ENCODE results near the gene ZNF385C. TPM values are rescaled to one million over a fixed set of nuclear protein-coding genes. Genes with fewer than 3 reads are reported as not detected.

Gene ZNF385C
- total RNA-seq, 2 donors from 2014 or later = 2.3 to 11.8 TPM

DNA sequence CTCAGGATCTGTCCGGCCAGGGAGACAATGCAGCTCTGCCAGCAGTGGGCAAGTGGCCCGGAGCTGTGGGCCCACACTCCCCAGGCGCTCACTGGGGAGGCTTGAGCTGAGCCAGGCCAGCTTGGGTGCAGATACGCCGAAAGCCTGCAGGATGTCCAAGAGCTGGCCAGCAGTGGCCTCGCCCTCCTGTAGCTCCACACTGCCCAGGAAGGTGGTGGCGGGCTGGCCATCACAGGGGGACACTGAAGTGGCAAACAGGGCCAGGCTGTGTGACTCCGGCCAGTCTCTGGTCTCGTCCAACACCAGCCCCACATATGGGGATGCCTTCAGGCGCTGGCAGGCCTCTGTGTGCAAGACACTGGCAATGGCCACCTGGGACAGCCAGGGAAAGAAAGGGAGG, 57.5 kb downstream of the ZNF385C start:
- Histone ChIP-seq H3K4me1 (replicated peaks) (no peaks in the 10 kb centered on the region), H3K36me3 (no peaks in the 10 kb centered on the region), H3K27ac (no peak overlapping the region), H3K4me3 (no peak overlapping the region), H3K9me3 (no peaks in the 10 kb centered on the region), H3K27me3 (replicated peaks; ENCODE audit: insufficient read depth) (no peaks in the 10 kb centered on the region)
- intact Hi-C loops (cut with DNase I) = no loop called here
- WGBS = 92% methylated on average over 9 of the region's 10 CpGs
- DNase-seq (ENCODE audit: low spot score) = no peak
- TF ChIP-seq, protein P1, sequence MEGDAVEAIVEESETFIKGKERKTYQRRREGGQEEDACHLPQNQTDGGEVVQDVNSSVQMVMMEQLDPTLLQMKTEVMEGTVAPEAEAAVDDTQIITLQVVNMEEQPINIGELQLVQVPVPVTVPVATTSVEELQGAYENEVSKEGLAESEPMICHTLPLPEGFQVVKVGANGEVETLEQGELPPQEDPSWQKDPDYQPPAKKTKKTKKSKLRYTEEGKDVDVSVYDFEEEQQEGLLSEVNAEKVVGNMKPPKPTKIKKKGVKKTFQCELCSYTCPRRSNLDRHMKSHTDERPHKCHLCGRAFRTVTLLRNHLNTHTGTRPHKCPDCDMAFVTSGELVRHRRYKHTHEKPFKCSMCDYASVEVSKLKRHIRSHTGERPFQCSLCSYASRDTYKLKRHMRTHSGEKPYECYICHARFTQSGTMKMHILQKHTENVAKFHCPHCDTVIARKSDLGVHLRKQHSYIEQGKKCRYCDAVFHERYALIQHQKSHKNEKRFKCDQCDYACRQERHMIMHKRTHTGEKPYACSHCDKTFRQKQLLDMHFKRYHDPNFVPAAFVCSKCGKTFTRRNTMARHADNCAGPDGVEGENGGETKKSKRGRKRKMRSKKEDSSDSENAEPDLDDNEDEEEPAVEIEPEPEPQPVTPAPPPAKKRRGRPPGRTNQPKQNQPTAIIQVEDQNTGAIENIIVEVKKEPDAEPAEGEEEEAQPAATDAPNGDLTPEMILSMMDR (IDR thresholded peaks at IDR 0.05) = no peak
- TF ChIP-seq POLR2AphosphoS5 (IDR thresholded peaks at IDR 0.05) = no peak
- TF ChIP-seq POLR2A (IDR thresholded peaks at IDR 0.05) = no peak

DNA sequence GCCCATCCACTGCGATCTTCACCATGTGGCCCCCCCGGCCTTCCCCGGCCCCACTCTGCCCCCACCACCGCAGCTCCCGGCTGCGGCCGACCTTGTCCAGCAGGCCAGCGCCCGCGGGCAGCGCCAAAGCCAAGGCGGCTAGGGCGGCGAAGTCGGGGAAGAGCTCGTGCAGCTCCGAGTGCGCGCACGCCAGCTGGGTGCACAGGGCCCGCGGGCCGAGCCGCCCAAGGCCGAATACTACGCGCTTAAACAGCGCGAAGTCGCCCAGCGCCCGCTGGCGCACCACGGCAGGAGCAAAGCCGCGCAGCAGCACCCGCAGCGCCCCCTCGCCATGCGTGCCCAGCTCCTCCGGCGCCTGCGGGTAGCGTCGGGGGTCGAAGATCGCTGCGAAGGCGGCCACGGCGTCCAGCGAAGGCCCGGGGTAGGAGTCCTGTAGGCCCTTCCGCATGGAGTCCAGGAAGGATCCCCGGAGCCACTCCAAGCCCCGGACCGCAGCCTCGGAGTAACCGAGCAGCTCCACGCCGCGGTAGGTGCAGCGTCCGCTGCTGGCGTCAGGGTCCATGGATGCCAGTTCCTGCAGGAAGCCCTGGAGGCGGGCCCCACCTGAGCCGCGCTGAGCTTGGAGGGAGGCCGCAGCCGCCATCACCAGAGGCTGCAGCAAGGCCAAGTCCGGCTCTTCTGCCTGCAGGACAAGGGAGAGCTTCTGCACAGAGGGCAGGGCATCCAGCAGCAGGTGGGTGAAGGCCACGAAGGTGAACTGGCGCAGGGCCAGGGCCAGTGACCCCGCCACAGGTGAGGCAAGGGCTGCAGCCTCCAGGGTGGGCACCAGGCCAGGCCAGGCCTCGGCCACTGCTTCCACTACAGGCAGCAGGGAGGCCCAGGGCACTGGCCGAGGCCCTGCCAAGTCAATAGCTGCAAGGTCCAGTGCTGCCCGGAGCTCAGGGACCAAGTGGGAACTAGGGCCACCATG, 58.2 kb downstream of the ZNF385C start:
- H3K36me3 ChIP-seq = no peaks in the 10 kb centered on the region
- no peak overlapping the region for H3K4me3 ChIP-seq
- no peak overlapping the region for H3K27ac ChIP-seq
- no peak for DNase-seq (ENCODE audit: low spot score)
- intact Hi-C loops (cut with DNase I) = no loop called here
- 61% methylated on average over 72 of the region's 77 CpGs for WGBS
- H3K27me3 ChIP-seq (replicated peaks; ENCODE audit: insufficient read depth) = no peaks in the 10 kb centered on the region
- no peak for TF ChIP-seq POLR2AphosphoS5 (IDR thresholded peaks at IDR 0.05)
- TF ChIP-seq, protein P1 (IDR thresholded peaks at IDR 0.05) = no peak
- TF ChIP-seq POLR2A (IDR thresholded peaks at IDR 0.05) = no peak
- no peaks in the 10 kb centered on the region for H3K4me1 ChIP-seq (replicated peaks)
- no peaks in the 10 kb centered on the region for H3K9me3 ChIP-seq

DNA sequence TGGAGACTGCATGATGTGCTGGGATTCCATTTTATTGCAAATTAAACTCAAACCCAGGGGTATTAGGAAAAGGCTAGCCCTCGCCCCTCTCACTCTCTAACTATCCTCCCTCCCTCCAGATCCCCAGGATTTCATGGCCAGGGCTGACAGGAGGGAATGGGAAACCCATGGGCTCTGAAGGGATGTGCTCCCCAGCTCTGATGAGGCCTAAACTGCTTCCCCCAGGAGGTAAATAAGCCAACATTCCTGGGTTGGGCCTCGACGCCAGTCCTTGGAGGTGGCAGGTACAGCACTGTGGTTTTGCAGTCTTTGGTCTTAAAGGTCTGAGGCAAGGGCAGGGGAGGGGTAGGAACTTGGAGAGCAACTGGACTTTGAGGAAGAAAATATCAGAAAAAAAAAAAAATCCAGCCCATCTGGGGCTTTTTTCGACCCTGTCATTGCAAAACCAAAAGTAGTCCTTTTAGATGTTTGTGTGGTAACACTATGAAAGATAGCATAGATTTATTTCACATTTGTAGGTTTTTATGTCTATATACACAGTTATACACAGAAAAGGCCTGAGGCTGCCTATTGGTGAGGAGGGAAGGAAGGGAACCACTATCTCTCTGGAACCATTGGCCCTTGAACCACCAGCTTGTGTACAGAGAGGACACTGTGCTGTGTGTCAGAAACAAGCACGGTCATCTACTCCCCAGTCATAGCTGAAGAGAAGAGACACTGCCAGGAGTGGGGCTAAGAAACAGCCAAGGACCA, 59.9 kb downstream of the ZNF385C start:
- intact Hi-C loops (cut with DNase I) = no loop called here
- Histone ChIP-seq H3K36me3 (no peaks in the 10 kb centered on the region), H3K27ac (no peak overlapping the region), H3K9me3 (no peaks in the 10 kb centered on the region), H3K4me3 (no peak overlapping the region), H3K27me3 (replicated peaks; ENCODE audit: insufficient read depth) (no peaks in the 10 kb centered on the region), H3K4me1 (replicated peaks) (no peaks in the 10 kb centered on the region)
- no peak for DNase-seq (ENCODE audit: low spot score)
- TF ChIP-seq POLR2A (IDR thresholded peaks at IDR 0.05) (no peak), POLR2AphosphoS5 (IDR thresholded peaks at IDR 0.05) (no peak)
- TF ChIP-seq, protein P1 (IDR thresholded peaks at IDR 0.05) = no peak
- 79% methylated on average over 5 of the region's 5 CpGs for WGBS

DNA sequence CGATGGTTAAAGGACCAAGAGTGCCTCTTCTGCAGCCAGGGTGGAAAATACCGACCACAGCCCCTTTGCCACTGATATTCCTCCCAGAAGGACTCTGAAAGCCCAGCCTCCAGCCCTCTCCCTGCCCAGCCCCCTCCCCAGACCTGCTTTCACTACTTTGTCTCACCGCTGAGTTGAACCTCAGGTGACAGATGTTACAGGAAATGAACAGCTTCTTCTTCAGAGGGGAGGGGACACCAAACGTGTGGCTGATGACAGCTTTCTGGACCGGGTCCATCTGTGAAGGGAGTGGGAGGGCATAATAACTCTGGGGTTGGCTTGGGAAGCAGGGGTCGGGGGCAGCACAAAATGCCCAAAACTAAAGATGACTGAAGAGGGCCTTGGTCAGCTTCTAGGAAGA, 64.2 kb downstream of the ZNF385C start:
- H3K27ac ChIP-seq = no peak overlapping the region
- intact Hi-C loops (cut with DNase I) = no loop called here
- 50% methylated on average over 6 of the region's 6 CpGs for WGBS
- no peaks in the 10 kb centered on the region for H3K36me3 ChIP-seq
- no peak for DNase-seq (ENCODE audit: low spot score)
- TF ChIP-seq POLR2A (IDR thresholded peaks at IDR 0.05) (no peak), POLR2AphosphoS5 (IDR thresholded peaks at IDR 0.05) (no peak)
- TF ChIP-seq, protein P1 (IDR thresholded peaks at IDR 0.05) = no peak
- no peak overlapping the region for H3K4me3 ChIP-seq
- H3K4me1 ChIP-seq (replicated peaks) = no peaks in the 10 kb centered on the region
- no peaks in the 10 kb centered on the region for H3K27me3 ChIP-seq (replicated peaks; ENCODE audit: insufficient read depth)
- no peaks in the 10 kb centered on the region for H3K9me3 ChIP-seq

All from prostate gland (tissue), 2 donors.